ENCODE results near the gene GSTT4.
"Not testable (repeated sequence)": the region's sequence is repeated elsewhere in the genome, so short reads cannot be mapped to it uniquely, and the experiment has no call there.

DNA sequence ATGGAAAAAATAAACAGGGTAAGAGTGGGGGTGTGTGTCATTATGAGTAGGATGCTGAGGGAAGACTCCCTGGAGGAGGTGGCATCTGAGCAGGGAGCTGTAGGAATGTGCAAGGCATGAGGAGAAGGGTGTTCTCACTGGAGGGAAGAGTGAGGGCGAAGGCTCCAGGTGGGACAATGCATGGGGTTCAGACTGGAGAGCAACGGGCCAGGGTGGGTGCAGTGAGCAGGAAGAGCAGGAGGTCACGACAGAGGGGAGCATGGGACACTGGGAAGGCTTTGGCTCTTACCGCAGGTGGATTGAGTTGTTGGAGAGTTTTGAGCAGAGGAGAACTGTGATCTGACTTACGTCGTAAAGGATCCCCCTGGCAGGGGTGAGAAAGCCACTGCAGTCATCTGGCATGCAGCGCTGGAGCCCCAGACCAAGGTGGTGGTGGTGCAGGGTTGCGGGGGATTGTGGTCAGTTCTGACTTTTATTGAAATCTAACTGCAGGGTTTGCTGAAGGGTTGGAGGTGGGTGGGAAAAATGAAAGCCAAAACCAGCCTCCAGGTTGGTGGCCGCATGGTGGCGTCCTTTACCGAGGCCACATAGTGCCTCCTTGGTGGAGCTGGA lies 52.4 kb downstream of the GSTT4 start:
- TF ChIP-seq EZH2 (IDR thresholded peaks at IDR 0.05; ENCODE audit: borderline replicate concordance, low read depth, low read length, severe bottlenecking); CTCF (IDR thresholded peaks at IDR 0.05; ENCODE audit: borderline replicate concordance, extremely low read depth, low read length, poor library complexity, severe bottlenecking): not testable (repeated sequence)
